CD4-positive, alpha-beta T cell (primary cell): ENCODE measurements around the gene AGER. TPM values are rescaled to one million over a fixed set of nuclear protein-coding genes. Genes with fewer than 3 reads are reported as not detected.

Experiments
- ATAC-seq: fragments of 200-7000 bp; cut with Tn5 transposase; one replicate; pipeline ENCODE4 v1.10.0; 2022; ENCODE audit warnings: mild to moderate bottlenecking; ENCODE audit not compliant: poor library complexity
- CTCF ChIA-PET: fragments of 350-600 bp; sonication (Branson Sonifier 250); formaldehyde crosslinking; loops from one replicate; lab custom pipeline; 2021; ENCODE audit warnings: antibody characterized with exemption, inconsistent platforms; lab: Charles Lee
- POLR2A ChIA-PET: fragments of 350-600 bp; sonication (Branson Sonifier 250); formaldehyde crosslinking; loops from one replicate; lab custom pipeline; 2021; ENCODE audit warnings: antibody characterized with exemption, inconsistent platforms; lab: Charles Lee
- DNase-seq, 14 experiments: peaks; one replicate each; pipeline ENCODE4 v3.0.0-alpha.2; 2013 to 2020; ENCODE audit warnings: mixed read lengths in 2 of 14
- H3K27ac ChIP-seq, 2 donors: one replicate each; pipeline versions ENCODE4 v1.5.1 to v1.7.0; 2013; ENCODE audit warnings: low read length in 2 of 2, low read depth in 1 of 2, mild to moderate bottlenecking in 1 of 2
- H3K27me3 ChIP-seq, 2 experiments: 1 replicate in 1 of 2; 2 replicates in 1 of 2; pipeline versions ENCODE4 v1.6.1 to v1.7.0; 2013; ENCODE audit warnings: low read length in 2 of 2, control low read depth in 1 of 2, mild to moderate bottlenecking in 1 of 2, moderate library complexity in 1 of 2; ENCODE audit not compliant: insufficient read depth in 2 of 2, control insufficient read depth in 1 of 2
- H3K36me3 ChIP-seq: one replicate; pipeline ENCODE4 v1.6.1; 2013; ENCODE audit warnings: low read length, control low read depth; ENCODE audit not compliant: insufficient read depth
- H3K4me1 ChIP-seq: one replicate; pipeline ENCODE4 v1.6.1; 2013; ENCODE audit warnings: low read length, control low read depth; ENCODE audit not compliant: insufficient read depth
- H3K4me3 ChIP-seq: one replicate; pipeline ENCODE4 v1.5.1; 2013; ENCODE audit warnings: mild to moderate bottlenecking, low read length, moderate library complexity
- H3K9me3 ChIP-seq, 2 experiments: 1 replicate in 1 of 2; 2 replicates in 1 of 2; pipeline versions ENCODE4 v1.6.1 to v1.7.0; 2013; ENCODE audit warnings: low read length in 2 of 2, mild to moderate bottlenecking in 2 of 2, control low read depth in 1 of 2, moderate library complexity in 1 of 2; ENCODE audit not compliant: control insufficient read depth in 1 of 2, insufficient read depth in 1 of 2
- H3K27ac Mint-ChIP-seq: one replicate; pipeline ENCODE4 v1.8.0; 2020; ENCODE audit warnings: mixed read lengths
- H3K27me3 Mint-ChIP-seq: one replicate; pipeline ENCODE4 v1.8.0; 2021; ENCODE audit warnings: mixed read lengths
- H3K36me3 Mint-ChIP-seq: one replicate; pipeline ENCODE4 v1.8.0; 2021; ENCODE audit warnings: low read depth, mixed read lengths
- H3K4me1 Mint-ChIP-seq: one replicate; pipeline ENCODE4 v1.8.0; 2021; ENCODE audit warnings: low read depth, mixed read lengths
- H3K4me3 Mint-ChIP-seq: one replicate; pipeline ENCODE4 v1.8.0; 2020; ENCODE audit warnings: mild to moderate bottlenecking, mixed read lengths
- H3K9me3 Mint-ChIP-seq: one replicate; pipeline ENCODE4 v1.8.0; 2020; ENCODE audit warnings: mixed read lengths
- CTCF ChIP-seq: fragments of 200-600 bp; IDR thresholded peaks from one replicate; pipeline ENCODE4 v1.8.0; 2022; ENCODE audit warnings: antibody characterized with exemption, mild to moderate bottlenecking
- intact Hi-C, 2 experiments: fragments of 100-400 bp; cut with DNase I in 1 of 2; cut with micrococcal nuclease in 1 of 2; formaldehyde crosslinking; loops; one replicate each; pipeline versions ENCODE4 v1.15.1 to v1.9.0; 2023 to 2025; cut with DNase I, micrococcal nuclease
- total RNA-seq, 174 experiments: library from RNA in 2 of 174; stranded (reverse) in 2 of 174; gene quantifications; one replicate each; pipeline ENCODE4 v1.2.3 and lab custom pipeline; 2021 to 2026

The AGER gene
- total RNA-seq, 2 experiments from 2014 or later = 23.5 to 27.0 TPM

GRCh38 chr6:32140420-32141046 lies 43.5 kb downstream of the AGER start:
- ATAC-seq = no peak
- Histone ChIP-seq H3K27me3 (no peaks in the 10 kb centered on the region), H3K27ac (no peak overlapping the region), H3K4me1 (no peaks in the 10 kb centered on the region), H3K36me3 (no peaks in the 10 kb centered on the region), H3K4me3 (no peak overlapping the region), H3K9me3 (no peaks in the 10 kb centered on the region)
- H3K9me3 Mint-ChIP-seq = no peaks in the 10 kb centered on the region
- no peaks in the 10 kb centered on the region for H3K4me1 Mint-ChIP-seq
- intact Hi-C loops = no loop called here
- H3K27me3 Mint-ChIP-seq = no peaks in the 10 kb centered on the region
- no peaks in the 10 kb centered on the region for H3K36me3 Mint-ChIP-seq
- DNase-seq = no peak
- H3K4me3 Mint-ChIP-seq = no peak overlapping the region
- no peak overlapping the region for H3K27ac Mint-ChIP-seq
- POLR2A ChIA-PET = no interaction called here
- CTCF ChIA-PET = no interaction called here
- TF ChIP-seq CTCF = no peak

GRCh38 chr6:32139590-32139989 lies 44.5 kb downstream of the AGER start:
- CTCF ChIA-PET = no interaction called here
- no peaks in the 10 kb centered on the region for H3K9me3 Mint-ChIP-seq

GRCh38 chr6:32137454-32137853 lies 46.6 kb downstream of the AGER start:
- Mint-ChIP-seq H3K4me3 (no peak overlapping the region), H3K4me1 (no peaks in the 10 kb centered on the region), H3K27ac (no peak overlapping the region), H3K36me3 (no peaks in the 10 kb centered on the region), H3K9me3 (no peaks in the 10 kb centered on the region), H3K27me3 (no peaks in the 10 kb centered on the region)
- H3K36me3 ChIP-seq = no peaks in the 10 kb centered on the region
- ChIA-PET POLR2A (no interaction called here), CTCF (no interaction called here)
- DNase-seq (no peak), ATAC-seq (no peak)
- H3K4me3 ChIP-seq = no peak overlapping the region
- no peaks in the 10 kb centered on the region for H3K27me3 ChIP-seq
- no peak overlapping the region for H3K27ac ChIP-seq
- intact Hi-C loops = loop anchor here in 1 of 2 experiments (10.0 kb wide), 1 partner anchor 1067 kb away; the partner anchor contains the start of genes HSD17B8, RING1, RXRB and SLC39A7
- no peaks in the 10 kb centered on the region for H3K4me1 ChIP-seq
- TF ChIP-seq CTCF = no peak
- no peaks in the 10 kb centered on the region for H3K9me3 ChIP-seq

More at GRCh38 chr6:32139590-32139989, 44.5 kb downstream of the AGER start:
- DNase-seq = no peak
- Histone ChIP-seq H3K27ac (no peak overlapping the region), H3K9me3 (no peaks in the 10 kb centered on the region), H3K4me3 (no peak overlapping the region), H3K36me3 (no peaks in the 10 kb centered on the region), H3K27me3 (no peaks in the 10 kb centered on the region), H3K4me1 (no peaks in the 10 kb centered on the region)
- TF ChIP-seq CTCF = no peak
- POLR2A ChIA-PET = no interaction called here
- no peak overlapping the region for H3K4me3 Mint-ChIP-seq
- no peak overlapping the region for H3K27ac Mint-ChIP-seq
- ATAC-seq = no peak
- H3K4me1 Mint-ChIP-seq = no peaks in the 10 kb centered on the region
- no peaks in the 10 kb centered on the region for H3K27me3 Mint-ChIP-seq
- intact Hi-C loops = loop anchor here in 1 of 2 experiments (10.0 kb wide), 1 partner anchor 1065 kb away; the partner anchor contains the start of genes HSD17B8, RING1, RXRB and SLC39A7
- no peaks in the 10 kb centered on the region for H3K36me3 Mint-ChIP-seq
